Prostate gland (tissue), 2 donors: ENCODE results near the gene SPEF1. TPM values are rescaled to one million over a fixed set of nuclear protein-coding genes. Genes with fewer than 3 reads are reported as not detected.

Experiments used
- DNase-seq: peaks from one replicate; pipeline ENCODE4 v3.0.0-alpha.2; 2019; ENCODE audit warnings: low spot score
- H3K27ac ChIP-seq, 2 donors: fragments of 200-600 bp; sonication (generic); 2 replicates each; pipeline ENCODE4 v1.5.1; 2017 to 2019
- H3K27me3 ChIP-seq: fragments of 200-600 bp; sonication (generic); replicated peaks from 2 replicates; pipeline ENCODE4 v1.5.1; 2019; ENCODE audit not compliant: insufficient read depth
- H3K36me3 ChIP-seq, 2 donors: fragments of 200-600 bp; sonication (generic); 1 replicate in 1 of 2; 2 replicates in 1 of 2; pipeline versions ENCODE4 v1.5.1 to v1.8.1; 2017 to 2019
- H3K4me1 ChIP-seq: fragments of 200-600 bp; sonication (generic); replicated peaks from 2 replicates; pipeline ENCODE4 v1.5.1; 2019
- H3K4me3 ChIP-seq, 2 donors: fragments of 200-600 bp; sonication (generic); 2 replicates each; pipeline ENCODE4 v1.5.1; 2017 to 2019
- H3K9me3 ChIP-seq: fragments of 200-600 bp; sonication (generic); 2 replicates; pipeline ENCODE4 v1.5.1; 2017
- POLR2A ChIP-seq: fragments of 450-650 bp; IDR thresholded peaks from one replicate; pipeline ENCODE4 v1.6.1; 2016; ENCODE audit warnings: antibody characterized with exemption, mild to moderate bottlenecking
- POLR2AphosphoS5 ChIP-seq: sonication (generic); formaldehyde crosslinking; IDR thresholded peaks from one replicate; pipeline ENCODE4 v1.6.1; 2017; ENCODE audit warnings: antibody characterized with exemption
- WGBS: methylation state at CpG from one replicate; pipeline ENCODE4 v1.1.5; 2018; 5-methylcytosine and 5-hydroxymethylcytosine counted together
- intact Hi-C: fragments of 100-400 bp; cut with DNase I; formaldehyde crosslinking; loops from one replicate; pipeline ENCODE4 v1.14.2; 2022
- total RNA-seq, 2 donors: library from RNA; depleted of rRNA; stranded (reverse); fragments of >200 nt; gene quantifications; one replicate each; pipeline ENCODE4 v1.1.0, GENCODE V29; 2016
- TF ChIP-seq, protein P1 (sequence below), 4 experiments: fragments of 200-600 bp in 2 of 4; fragments of 450-650 bp in 2 of 4; sonication (generic) in 2 of 4; IDR thresholded peaks; 1 replicate in 3 of 4; 2 replicates in 1 of 4; pipeline ENCODE4 v1.5.1; 2016 to 2019; ENCODE audit warnings: antibody characterized with exemption in 4 of 4, mild to moderate bottlenecking in 2 of 4, moderate library complexity in 2 of 4

SPEF1 gene
- total RNA-seq, 2 donors from 2014 or later: 1.6 TPM; not detected in 1

DNA sequence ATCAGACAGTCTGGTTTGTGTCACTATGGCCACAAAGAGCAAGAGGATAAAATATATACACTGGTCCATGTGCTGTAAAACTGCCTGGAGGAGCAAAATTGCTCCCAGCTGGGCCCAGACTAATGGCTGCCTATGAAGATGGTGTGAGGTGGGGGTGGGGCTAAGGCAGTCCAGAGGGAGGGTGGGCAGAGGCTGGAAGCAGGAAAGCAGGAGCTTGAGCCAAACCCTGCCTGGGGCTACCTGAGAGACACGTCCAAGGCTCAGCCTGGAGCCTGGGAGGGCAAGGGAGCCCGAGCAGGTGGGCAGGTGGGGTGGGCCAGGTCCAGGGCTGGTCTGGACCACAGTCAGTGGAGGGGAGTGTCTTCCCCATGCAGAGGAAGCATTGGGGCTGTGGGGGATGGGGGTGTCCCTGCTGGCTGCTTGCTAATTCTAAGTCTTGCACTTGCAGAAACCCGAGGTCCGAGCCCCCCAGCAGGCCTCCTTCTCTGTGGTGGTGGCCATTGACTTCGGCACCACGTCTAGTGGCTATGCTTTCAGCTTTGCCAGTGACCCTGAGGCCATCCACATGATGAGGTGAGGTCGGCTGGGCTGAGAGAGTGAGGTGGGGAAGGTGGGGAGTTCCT lies 39.3 kb downstream of the SPEF1 start:
- peaks cover 3% of the 10 kb centered on the region for H3K4me1 ChIP-seq
- WGBS: 75% methylated on average over 7 of the region's 7 CpGs
- H3K9me3 ChIP-seq: no peaks in the 10 kb centered on the region
- H3K36me3 ChIP-seq: no peaks in the 10 kb centered on the region
- no peak overlapping the region for H3K27ac ChIP-seq
- no peak overlapping the region for H3K4me3 ChIP-seq
- H3K27me3 ChIP-seq: no peaks in the 10 kb centered on the region
- DNase-seq: no peak
- intact Hi-C loops: no loop called here
- TF ChIP-seq POLR2AphosphoS5 (no peak), POLR2A (no peak)
- TF ChIP-seq, protein P1, sequence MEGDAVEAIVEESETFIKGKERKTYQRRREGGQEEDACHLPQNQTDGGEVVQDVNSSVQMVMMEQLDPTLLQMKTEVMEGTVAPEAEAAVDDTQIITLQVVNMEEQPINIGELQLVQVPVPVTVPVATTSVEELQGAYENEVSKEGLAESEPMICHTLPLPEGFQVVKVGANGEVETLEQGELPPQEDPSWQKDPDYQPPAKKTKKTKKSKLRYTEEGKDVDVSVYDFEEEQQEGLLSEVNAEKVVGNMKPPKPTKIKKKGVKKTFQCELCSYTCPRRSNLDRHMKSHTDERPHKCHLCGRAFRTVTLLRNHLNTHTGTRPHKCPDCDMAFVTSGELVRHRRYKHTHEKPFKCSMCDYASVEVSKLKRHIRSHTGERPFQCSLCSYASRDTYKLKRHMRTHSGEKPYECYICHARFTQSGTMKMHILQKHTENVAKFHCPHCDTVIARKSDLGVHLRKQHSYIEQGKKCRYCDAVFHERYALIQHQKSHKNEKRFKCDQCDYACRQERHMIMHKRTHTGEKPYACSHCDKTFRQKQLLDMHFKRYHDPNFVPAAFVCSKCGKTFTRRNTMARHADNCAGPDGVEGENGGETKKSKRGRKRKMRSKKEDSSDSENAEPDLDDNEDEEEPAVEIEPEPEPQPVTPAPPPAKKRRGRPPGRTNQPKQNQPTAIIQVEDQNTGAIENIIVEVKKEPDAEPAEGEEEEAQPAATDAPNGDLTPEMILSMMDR (IDR thresholded peaks at IDR 0.05): no peak

DNA sequence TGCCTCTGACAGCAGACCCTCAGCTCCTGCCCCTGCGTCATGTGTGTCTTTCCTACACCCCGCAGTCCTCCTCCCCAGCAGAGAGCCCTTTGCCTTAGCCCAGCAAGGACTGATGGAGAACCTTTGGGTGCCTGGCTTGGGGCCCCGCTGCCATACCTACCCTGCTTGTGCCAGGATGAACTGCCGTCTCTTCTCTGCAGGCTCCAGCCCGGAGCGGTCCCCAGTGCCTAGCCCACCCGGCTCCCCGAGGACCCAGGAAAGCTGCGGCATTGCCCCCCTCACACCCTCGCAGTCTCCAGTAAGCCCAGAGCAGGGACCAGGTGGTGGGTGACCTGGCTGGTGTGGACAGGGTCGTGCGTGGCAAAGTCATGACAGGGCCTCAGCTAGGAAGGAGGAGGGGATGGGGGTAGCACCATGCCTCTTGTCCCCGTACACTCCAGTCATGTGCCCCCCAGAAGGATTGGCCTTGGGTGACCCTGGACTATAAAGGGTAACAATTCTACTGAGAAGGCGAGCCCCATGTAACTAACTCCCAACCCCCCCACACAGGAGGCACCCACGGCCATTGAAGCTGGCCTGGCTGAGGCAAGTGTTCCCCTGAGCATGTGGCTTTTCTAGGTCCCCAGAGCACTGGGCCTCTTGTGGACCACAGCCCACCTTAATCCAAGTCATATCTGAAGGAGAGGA lies 40.5 kb downstream of the SPEF1 start:
- Histone ChIP-seq H3K4me3 (no peak overlapping the region), H3K27me3 (no peaks in the 10 kb centered on the region), H3K4me1 (peaks cover 3% of the 10 kb centered on the region), H3K36me3 (no peaks in the 10 kb centered on the region), H3K27ac (no peak overlapping the region), H3K9me3 (no peaks in the 10 kb centered on the region)
- intact Hi-C loops: no loop called here
- no peak for DNase-seq
- 92% methylated on average over 15 of the region's 15 CpGs for WGBS
- TF ChIP-seq POLR2AphosphoS5: no peak
- TF ChIP-seq, protein P1 (IDR thresholded peaks at IDR 0.05): no peak
- TF ChIP-seq POLR2A: no peak

DNA sequence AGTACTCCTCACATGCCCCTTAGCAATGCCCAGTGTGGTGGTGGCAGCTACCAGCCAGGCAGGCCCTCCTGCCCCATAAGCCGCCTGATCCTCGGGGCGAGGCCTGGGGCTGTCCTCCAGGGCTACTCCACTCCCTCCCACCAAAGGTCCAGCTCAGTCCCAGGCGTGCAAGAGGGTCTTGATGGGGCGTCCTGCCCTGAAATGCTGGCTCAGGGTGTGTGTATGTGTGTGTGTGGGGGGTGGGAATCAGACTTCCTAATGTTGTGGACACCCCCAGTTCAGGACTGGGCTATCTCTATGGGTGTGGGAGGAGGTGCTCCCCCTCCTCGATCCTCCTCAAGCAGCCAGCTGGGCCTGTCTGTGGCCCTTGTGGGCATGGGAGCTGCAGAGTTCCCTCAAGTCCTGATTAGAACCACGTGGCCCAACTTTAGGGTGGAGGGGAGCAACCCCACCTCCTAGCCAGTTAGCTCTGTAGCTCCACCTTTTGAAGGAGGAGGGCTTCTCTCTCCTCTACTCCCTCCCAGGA lies 41.3 kb downstream of the SPEF1 start:
- WGBS: 90% methylated on average over 7 of the region's 7 CpGs
- H3K36me3 ChIP-seq: no peaks in the 10 kb centered on the region
- TF ChIP-seq POLR2A (no peak), POLR2AphosphoS5 (no peak)
- TF ChIP-seq, protein P1 (IDR thresholded peaks at IDR 0.05): no peak
- no peaks in the 10 kb centered on the region for H3K9me3 ChIP-seq
- no peak overlapping the region for H3K4me3 ChIP-seq
- no peak overlapping the region for H3K27ac ChIP-seq
- intact Hi-C loops: no loop called here
- H3K4me1 ChIP-seq: peaks cover 3% of the 10 kb centered on the region
- H3K27me3 ChIP-seq: no peaks in the 10 kb centered on the region
- no peak for DNase-seq

DNA sequence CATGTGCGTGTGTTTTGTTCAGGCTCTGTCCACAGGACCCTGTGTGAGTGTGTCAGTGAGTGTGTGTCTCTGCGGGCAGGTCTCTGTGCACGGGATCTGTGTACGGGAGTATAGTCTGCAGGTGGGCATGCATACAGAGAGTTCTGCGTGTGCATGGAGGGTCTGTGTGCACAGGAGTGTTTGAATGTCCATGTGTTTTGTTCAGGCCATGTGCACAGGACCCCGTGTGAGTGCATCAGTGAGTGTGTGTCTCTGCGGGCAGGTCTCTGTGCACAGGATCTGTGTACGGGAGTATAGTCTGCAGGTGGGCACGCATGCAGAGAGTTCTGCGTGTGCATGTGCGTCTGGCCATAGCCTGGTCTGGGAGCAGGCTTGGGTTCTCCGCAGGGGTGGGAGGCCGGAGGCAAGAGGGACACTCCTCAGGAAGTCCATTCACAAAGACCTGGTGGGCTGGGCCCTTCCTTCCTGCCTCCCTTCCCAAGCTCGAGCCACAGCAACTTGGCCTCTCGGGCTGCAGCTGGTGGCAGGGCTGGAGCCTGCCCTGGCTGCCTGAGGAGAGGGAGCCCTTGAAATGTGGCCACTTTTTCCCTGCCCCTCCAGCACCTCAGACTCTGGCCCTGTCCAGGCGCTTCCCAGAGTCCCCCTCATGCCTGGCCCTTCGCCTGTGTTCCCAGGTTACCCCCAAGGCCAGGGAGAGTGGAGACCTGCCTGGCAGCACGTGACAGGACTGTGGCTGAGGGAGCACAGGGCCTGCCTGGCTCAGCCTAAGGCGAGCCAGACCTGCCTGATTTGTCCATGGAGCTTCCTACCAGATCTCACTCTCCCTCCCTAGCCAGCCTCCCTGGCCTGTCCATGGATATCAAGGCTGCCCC lies 42.0 kb downstream of the SPEF1 start:
- Histone ChIP-seq H3K36me3 (no peaks in the 10 kb centered on the region), H3K4me1 (peaks cover 3% of the 10 kb centered on the region), H3K27ac (no peak overlapping the region), H3K9me3 (no peaks in the 10 kb centered on the region), H3K27me3 (no peaks in the 10 kb centered on the region), H3K4me3 (no peak overlapping the region)
- intact Hi-C loops: no loop called here
- no peak for DNase-seq
- WGBS: 79% methylated on average over 18 of the region's 19 CpGs
- TF ChIP-seq POLR2A (no peak), POLR2AphosphoS5 (no peak)
- TF ChIP-seq, protein P1 (IDR thresholded peaks at IDR 0.05): no peak
